HT1080 (cell line): ENCODE results near the gene SFRP5. TPM values are rescaled to one million over a fixed set of nuclear protein-coding genes. Genes with fewer than 3 reads are reported as not detected.

ENCODE experiments used
- DNase-seq: peaks from one replicate; pipeline ENCODE4 v3.0.0-alpha.2; 2015; ENCODE audit warnings: low read depth
- total RNA-seq: library from RNA; depleted of rRNA; stranded (reverse); fragments of >200 nt; shearing (Covaris generic); gene quantifications from 2 replicates; pipeline ENCODE4 v1.2.3, GENCODE V29; 2014

The SFRP5 gene
- total RNA-seq, 1 experiment from 2014 or later, result not detected

GRCh38 chr10:97785731-97786130 is 13.9 kb upstream of the SFRP5 start:
- no peak for DNase-seq

DNA sequence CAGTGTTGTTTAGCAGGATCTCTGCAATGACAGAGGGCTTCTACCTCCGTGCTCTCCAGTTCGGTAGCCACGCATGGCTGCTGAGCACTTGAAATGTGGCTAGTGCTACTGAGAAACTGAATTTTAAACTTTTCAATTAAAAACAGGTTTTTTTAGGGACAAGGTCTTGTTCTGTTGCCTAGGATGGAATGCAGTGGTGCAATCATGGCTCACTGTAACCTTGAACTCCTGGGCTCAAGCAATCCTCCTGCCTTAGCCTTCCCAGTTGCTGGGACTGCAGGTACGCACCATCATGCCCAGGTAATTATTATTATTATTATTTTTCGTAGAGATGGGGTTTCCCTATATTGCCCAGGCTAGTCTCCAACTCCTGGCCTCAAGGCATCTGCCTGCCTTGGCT is 13.4 kb upstream of the SFRP5 start:
- no peak for DNase-seq

DNA sequence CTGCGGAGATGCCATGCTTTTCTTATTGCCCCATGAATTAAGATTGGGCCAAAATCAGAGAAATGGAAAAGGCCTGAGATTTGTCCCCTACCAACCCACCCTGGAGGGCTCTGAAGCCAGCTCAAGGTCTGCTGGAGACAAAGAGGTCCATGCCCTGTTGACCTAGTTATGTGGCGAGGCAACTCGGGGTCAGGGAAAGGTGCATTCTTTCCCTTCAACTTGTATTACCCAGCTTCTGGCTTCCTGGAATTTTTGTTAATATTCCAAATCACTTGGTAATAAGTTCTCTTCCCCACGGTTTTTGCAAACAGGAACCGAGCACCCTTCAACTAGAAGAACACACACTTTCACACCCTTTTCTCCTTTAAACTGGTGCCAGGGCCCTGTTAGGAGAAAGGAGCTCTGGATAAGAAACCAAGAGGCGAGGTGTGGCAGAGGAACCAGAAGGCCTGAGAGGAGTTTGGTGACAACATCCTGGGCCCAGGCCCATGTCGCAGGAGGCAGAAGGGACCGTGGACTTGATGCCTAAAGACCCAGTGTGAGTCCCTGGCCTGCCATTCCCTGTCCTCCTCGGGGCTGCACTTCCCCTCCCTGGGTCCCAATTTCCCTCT is 12.5 kb upstream of the SFRP5 start:
- DNase-seq, result no peak

GRCh38 chr10:97782455-97783228 is 10.8 kb upstream of the SFRP5 start:
- no peak for DNase-seq

- no peak for DNase-seq
Observed at GRCh38 chr10:97781618-97782331, 10.0 kb upstream of the SFRP5 start.

GRCh38 chr10:97780841-97781617 is 9.2 kb upstream of the SFRP5 start:
- no peak for DNase-seq

GRCh38 chr10:97779975-97780374 is 8.2 kb upstream of the SFRP5 start:
- no peak for DNase-seq

DNA sequence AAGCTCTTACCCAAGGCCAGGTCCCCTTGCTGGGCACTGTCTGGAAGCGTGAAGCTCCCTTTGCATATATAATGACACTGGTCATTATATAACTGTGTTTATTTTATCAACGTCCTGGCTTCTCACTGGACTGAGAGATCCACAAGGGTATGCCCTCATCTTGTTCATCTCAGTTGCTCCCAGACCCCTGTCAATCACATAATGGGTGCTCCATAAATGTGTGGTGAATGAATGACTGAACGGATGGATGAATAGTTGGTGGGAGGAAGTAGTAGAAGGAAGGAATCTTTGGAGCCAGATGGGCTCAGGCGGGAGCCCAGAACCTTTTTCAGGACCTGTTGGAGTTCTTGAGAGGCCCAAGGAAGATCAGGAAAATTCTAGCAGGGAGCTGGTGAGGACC is 7.7 kb upstream of the SFRP5 start:
- no peak for DNase-seq

GRCh38 chr10:97778452-97779302 is 6.9 kb upstream of the SFRP5 start:
- DNase-seq, result no peak

- DNase-seq, result no peak
Observed at GRCh38 chr10:97777143-97777542, 5.3 kb upstream of the SFRP5 start.

DNA sequence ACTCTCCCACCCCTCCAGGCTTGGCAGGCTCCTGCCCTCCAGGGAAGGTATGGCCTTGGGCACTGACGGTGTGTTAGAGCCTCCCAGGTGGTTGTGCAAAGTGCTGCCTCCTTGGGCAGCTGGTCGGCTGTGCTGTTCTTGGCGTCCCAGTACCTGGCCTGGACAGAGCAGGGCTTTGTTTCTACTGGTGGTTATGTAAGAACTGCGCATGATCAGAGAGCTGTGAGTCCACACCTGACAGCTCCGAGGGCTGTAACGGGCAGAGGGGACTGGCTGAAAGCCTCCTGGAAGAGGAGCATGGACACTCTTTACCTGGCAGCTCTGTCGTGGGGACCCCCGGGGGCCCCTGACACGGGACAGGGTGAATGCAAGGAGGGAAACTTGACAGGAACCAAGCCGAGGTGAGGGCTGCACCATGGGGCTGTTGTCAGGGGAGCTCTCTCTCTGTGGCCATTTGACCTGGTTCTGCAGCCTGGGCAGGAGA is 3.1 kb upstream of the SFRP5 start:
- no peak for DNase-seq

- DNase-seq, result no peak
Observed at GRCh38 chr10:97773096-97773495, 1.3 kb upstream of the SFRP5 start.

GRCh38 chr10:97771055-97771891 is 526 bp downstream of the SFRP5 start:
- DNase-seq, result no peak

DNA sequence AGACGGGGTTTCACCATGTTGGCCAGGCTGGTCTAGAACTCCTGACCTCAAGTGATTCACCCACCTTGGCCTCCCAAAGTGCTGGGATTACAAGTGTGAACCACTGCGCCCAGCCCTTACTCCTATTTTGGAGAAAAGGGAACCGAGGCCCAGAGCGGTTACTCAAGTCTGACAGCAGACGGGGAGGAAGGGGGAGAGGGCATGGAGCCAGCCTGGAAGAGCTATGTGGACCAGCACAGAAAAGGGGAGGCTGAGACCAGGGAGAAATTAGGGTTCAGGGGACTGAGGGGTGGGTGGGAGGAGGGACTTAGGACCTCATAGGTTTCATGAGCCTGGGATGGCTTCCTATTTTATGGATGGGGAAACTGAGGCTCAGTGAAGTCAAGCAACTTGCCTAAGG is 1.5 kb downstream of the SFRP5 start:
- no peak for DNase-seq

DNA sequence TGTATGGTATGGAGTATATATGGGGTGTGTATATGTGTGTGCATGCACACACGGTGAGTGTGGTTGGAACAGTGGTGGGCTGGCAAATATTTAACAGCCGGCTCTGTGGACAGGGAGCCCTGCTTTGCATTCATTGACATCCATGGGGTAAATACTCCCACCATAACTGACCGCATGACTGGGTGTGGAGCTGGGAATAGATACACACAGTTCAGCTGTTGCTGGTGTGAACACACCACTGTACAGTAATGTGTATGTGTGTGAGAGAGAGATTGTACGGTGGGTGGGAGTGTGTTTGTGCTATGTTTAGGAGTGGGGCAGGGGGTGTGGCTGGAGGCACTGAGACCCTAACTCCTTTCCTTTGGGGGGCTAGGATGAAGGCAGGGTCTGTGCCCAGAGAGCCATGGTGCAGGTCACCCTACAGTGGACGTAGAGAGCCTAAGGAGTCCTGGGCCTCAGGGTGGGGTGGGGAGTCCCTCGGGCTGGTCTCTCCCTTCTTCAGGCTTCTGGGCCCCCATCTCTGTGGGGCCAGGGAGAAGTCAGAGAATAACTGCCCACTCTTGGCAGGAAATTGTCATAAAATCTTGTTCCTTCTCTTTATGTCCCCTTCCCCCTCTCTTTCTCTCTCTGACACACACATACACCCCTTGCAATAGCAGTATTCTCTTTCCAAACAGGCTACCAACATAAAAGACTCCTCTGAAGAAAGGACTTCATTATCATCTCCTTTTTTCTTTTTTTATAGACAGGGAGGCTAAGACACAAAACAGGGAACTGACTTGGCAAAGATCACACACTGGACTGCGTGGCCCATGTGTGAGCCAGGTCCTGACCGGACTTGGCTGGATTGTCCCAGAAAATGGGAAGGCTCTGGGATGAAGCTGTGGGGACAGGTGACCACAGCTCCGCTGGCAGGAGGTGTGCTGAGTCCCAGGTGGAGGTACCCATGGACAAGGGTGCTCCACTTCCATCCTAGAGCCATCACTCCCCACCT is 3.2 kb downstream of the SFRP5 start:
- DNase-seq, result no peak

- no peak for DNase-seq
Observed at GRCh38 chr10:97766996-97767924, 4.5 kb downstream of the SFRP5 start.

DNA sequence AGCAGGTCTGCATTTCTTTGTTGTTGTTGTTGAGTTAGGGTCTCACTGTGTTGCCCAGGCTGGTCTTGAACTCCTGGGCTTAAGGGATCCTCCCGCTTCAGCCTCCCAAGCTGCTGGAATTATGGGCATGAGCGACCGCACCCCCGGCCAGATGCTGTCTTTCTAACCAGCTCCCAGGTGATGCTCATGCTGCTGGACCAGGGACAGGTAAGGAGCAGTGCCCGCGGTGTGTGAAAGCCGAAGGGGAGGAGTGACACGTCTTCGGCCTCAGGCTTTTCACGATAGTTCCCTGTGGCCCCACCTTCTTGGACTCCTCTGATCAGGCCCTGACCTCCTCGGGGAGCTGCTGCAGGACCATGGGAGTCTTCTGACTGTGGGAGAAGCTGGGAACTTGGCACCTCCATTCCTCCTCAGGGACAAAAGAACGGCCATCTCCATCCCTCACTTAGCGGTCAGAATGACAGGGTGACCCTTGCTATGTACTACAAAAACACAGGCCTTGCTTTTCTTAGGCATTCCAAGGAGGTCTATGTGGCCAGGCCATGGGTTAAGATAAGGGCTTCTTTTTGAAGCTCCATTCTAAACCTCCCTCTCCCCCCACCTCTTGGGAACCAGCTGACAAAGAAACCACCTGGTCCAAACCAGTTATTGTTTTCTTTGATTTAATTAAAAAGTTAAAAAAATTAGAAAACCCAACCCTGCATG is 5.5 kb downstream of the SFRP5 start:
- no peak for DNase-seq
